Measurements from ENCODE around the gene EVA1A.

DNA sequence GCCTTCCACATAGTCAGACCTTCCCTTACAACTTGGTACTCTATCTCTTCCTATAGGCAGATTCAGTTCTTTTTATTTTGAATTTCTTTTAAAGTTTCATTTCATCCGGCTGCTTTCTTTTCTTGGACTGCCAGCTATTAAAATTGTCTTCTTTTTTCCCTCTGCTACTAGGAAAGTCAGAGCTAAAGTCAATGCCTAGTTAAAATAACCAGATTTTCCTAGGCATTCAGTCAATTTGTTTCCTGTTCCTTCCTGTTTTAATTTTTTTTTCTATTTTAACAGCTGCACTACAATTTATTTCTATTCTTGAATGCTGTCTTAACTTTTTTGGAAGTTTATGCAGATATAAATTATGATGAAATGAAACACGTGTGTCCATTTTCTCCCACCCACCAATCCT, 84.8 kb downstream of the EVA1A start:
- TF ChIP-seq, protein P1, sequence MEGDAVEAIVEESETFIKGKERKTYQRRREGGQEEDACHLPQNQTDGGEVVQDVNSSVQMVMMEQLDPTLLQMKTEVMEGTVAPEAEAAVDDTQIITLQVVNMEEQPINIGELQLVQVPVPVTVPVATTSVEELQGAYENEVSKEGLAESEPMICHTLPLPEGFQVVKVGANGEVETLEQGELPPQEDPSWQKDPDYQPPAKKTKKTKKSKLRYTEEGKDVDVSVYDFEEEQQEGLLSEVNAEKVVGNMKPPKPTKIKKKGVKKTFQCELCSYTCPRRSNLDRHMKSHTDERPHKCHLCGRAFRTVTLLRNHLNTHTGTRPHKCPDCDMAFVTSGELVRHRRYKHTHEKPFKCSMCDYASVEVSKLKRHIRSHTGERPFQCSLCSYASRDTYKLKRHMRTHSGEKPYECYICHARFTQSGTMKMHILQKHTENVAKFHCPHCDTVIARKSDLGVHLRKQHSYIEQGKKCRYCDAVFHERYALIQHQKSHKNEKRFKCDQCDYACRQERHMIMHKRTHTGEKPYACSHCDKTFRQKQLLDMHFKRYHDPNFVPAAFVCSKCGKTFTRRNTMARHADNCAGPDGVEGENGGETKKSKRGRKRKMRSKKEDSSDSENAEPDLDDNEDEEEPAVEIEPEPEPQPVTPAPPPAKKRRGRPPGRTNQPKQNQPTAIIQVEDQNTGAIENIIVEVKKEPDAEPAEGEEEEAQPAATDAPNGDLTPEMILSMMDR (IDR thresholded peaks at IDR 0.05) = no peak
- TF ChIP-seq POLR2A (IDR thresholded peaks at IDR 0.05; ENCODE audit: low read depth) = no peak
- TF ChIP-seq POLR2AphosphoS5 (IDR thresholded peaks at IDR 0.05) = no peak
